GM18511 (cell line): ENCODE data around the gene DDAH2.

Experiments
- ATAC-seq: cut with Tn5 transposase; IDR thresholded peaks from one replicate; pipeline ENCODE4 v1.9.1; 2021; ENCODE audit warnings: mild to moderate bottlenecking, moderate library complexity; ENCODE audit not compliant: unreplicated experiment

DDAH2 gene

GRCh38 chr6:31733734-31734133 lies 4.6 kb upstream of the DDAH2 start:
- no peak for ATAC-seq

DNA sequence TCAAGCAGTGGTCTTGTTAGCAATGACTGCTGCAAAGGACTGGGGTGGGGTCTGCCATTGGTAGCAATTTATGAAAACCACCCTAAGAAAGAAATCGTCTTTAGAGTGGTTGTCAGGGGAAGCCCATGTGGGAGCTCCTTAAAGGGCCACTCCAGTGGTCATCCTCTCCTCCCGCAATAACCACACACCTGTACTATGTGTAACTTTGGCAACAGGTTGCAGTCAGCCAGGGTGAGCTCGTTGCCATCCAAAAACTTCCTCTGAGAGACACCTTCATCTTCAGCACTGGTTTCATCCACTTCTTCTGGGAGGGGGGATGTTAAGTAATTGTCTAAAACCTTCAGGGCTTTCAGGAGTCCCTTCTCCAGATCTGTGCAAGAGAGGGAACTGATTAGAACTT lies 2.9 kb upstream of the DDAH2 start:
- no peak for ATAC-seq

- ATAC-seq = no peak
Measured at GRCh38 chr6:31730631-31731086, 1.6 kb upstream of the DDAH2 start.

DNA sequence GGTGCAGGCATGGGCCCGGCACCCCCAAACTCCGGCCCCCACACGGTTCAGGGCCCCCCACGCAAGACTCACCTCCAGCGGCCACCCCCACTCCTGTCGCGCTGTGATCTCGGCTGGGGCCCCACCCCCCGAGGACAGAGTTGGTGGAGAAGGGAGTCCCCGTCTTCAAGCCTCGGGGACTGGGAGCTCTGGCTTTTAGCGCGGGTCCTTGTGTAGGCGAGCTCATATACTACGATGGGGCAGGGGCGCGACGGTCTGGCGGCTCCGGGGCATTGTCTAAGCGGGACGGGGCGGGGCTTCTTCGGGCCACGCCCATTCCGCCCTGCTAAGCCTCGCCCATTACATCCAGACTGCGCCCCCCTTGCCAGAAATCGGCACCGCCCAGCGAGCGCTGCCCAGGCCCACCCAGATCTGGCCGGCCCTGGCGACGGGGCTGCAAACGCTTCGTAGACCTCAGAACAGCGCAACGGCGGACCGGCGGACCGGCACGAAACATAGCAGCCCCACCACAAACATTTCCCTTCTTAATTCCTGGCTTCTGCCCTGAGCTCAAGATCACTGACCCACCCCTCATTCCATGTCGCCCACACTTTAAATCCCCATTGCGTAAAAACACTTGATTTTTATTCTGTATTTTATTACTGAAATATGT lies 1.0 kb upstream of the DDAH2 start:
- peak; percentile 47 for ATAC-seq

DNA sequence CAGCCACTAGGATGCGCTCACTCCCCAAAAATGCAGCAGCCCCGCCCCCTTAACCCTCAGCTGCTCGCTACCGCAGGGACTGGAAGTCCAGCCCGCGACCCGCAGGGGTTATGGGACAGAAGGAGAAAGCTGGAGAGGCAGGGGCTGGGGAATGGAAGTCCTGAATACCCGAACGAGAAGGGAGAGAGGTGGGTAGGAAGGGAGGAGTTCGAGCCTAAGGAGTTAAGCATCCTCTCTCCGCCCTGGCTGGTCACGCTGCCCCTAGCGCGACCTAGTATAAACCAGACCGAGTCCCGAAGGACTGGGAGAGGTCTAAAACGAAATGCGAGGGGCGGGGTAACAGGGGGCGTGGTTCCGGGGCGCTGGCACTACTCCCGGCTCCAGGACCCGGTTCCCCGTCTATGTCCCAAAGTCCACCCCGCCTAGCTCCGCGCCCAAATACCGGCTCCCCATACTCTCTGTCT lies 448 bp upstream of the DDAH2 start:
- ATAC-seq = peak; percentile 63

DNA sequence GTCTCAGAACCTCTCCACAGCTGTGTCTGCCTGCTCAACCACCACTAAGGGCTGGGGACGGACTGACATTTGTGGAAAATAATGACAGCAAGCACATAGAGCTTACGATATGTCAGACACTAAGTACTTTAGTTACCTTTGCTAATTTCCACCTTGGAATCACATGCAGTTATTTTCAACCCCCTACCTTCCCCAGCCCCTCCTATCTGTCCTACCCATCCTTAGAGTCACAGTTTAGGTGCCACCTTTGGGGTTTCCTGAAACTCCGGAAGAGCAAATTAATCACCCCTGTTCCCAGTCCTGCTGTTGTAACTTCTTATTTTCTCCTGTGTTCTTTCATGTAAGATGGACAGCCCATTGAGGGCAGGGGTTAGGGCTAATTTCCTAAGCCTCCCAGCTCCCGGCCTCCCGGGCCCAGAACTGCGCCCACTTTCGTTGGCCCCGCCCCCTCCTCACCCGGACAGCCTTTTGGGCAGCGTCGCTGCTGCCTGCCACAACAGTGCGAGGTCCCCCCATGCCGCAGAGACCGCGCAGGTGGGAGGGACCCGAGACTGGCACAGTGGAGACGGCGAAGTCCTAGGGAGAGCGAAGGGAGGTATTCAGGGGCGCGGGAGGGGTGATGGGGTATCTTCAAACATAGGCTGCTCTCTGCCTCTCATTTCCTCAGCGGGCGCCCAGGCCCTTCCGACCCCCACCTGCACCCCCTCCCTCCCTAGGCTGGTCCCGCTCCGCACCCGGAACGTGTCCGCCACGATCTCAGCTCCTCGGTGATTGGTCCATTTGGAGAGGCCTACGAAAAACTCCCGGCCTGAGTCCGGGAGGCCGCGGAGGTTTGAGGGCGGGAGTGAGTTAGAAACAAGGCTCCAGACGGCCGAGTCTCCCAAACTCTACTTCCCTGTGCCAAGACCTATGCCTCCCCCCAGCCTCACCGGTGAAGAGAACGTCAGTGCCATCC lies 1.1 kb downstream of the DDAH2 start:
- peak; percentile 2 for ATAC-seq

DNA sequence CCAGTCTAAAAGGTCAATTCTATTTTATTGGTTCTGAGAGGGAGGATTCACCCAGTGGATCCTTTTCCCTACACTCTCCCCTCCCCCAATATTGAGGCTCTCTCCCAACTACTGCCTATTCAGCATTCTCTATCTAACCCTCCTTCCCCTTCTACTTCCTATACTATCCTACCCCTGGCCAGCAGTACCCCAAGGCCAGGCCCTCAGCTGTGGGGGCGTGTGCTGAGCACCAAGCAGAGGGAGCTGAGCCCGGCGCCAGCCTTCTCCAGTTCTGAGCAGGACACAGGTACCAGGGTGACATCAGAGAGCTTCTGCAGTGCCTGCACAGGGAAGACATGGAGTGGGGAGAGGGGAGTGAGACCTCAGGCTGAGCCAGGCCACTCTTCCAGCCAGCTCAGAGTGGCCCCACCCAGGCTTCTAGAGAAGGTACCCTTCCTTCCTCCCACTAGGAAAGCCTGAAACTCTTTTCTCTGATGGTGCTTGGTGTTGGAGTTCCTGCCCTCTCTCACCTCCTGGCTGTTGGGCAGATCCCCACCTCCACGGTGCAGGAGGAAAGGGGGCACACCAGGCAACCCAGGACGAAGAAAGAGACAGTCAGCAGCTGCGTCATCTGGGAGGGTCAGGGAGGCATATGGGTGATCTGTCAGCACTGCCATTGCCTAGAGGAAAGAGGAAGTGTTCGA lies 1.9 kb downstream of the DDAH2 start:
- peak; percentile 64 for ATAC-seq

DNA sequence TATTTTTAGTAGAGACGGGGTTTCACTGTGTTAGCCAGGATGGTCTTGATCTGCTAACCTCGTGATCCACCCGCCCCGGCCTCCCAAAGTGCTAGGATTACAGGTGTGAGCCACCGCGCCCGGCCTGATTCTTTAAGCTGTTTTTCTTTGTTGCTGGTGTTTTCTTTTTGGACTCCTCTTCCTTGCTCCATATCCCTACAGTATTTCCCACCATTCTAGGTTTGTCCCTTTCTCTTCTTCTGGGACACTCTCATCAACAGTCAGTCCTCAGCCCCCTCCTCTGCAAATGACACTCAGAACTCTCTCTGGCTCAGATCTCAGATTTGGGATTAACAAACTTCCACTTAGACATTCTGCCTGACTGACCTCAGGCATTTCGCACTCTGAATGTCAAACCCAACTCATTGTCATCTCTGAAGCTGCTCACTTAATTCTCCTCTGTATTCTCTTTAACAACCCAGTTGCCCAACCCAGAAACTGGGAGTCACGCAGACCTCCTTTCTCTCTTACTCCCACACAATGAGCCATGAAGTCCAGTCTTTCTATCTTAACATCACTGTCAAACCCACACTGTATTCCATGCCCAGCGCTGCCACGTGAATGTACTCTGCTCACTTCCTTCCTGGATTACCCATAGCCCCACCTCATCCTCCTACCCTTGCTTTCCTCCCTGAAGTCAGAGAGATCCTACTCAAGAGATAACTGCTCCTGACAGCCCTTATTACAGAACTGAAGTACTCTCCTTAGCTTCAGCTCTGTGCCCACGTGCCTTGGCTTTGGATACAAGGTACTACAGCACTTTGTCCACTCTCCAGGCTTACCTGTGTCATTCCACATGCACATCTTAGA lies 3.4 kb downstream of the DDAH2 start:
- ATAC-seq = no peak

GRCh38 chr6:31723980-31724691 lies 5.0 kb downstream of the DDAH2 start:
- ATAC-seq = no peak

- ATAC-seq = no peak
Measured at GRCh38 chr6:31723245-31723979, 5.7 kb downstream of the DDAH2 start, which contains the start of gene MPIG6B. Gene MPIG6B (plus strand): TSS chr6:31723373. CDS start chr6:31723384, 11 bp downstream.

GRCh38 chr6:31722173-31722572 lies 6.9 kb downstream of the DDAH2 start:
- no peak for ATAC-seq

DNA sequence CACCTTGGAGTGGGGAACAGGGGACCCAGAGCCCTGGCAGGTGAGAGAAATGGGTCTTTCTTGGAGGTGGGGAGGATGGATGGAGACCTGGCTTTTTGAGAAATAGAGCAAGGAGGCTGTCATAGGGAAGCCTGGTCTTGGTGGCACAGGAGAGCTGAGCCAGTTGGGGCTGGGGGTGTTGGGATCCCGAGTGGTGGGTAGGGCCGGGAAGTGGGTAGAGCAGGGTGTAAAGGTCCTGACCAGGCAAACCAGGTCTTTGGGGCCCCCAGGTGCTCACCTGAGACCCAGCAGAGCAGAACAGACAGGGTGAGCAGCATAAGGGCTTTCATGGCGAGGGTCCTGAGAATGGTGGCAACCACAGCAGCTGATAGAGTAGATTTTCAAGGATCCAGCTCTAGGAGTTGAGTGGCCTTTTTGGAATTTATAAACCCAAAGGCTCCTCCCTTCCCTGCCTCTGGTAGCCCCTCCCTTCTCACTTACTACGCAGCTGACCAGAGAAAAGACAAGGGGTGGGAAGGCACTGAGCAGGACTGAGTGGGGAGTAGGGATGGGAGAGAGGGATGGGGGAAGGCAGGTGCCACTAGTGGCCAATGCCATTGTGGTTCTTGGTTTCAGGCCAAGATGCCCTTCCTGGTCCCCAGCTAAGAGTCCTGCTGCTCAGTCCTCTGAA lies 7.6 kb downstream of the DDAH2 start, which contains the start of gene LY6G6C:
TSS of gene LY6G6C (minus strand) at position 396 of the 670 bp plus-strand sequence. CDS start at position 329, 67 bp downstream.
- no peak for ATAC-seq

- no peak for ATAC-seq
Measured at GRCh38 chr6:31720196-31720770, 8.8 kb downstream of the DDAH2 start.

DNA sequence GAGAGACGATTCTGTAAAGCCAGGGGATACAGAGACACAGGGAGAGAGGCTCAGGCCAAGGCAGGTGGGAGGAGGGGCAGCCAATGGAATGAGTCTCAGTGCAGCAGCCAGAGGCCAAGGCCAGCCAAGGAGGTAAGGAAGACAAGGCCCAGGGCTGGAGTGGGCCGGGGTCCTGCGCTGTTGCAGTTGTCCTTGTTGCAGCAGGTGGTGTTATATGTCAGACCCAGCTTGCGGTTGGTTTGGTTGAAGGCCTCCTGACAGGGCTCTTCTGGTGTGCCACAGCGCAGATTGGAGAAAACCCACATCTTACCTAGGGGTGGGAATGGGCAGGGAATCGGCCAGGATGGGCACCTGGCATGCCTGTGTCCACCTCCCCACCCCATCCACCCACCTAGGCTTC lies 10.1 kb downstream of the DDAH2 start:
- ATAC-seq = no peak

DNA sequence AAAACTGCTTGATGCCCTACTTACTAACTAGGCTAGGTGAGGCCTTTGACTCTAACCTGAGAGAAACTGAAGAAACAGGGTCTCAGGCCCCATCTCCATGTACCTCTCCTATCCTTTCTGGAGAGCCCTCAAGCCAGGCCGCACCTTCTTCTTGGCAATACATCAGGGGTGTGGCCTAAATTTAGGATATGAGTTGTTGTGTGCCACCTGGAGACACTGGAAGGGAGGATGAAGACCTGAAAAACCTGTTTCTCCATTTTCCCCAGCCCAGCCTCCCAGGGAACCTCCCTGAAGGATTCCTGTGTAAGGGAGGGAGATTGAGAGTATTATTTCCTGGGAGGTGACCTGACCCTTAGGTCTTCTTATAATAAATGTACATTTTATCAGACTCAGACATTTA lies 10.8 kb downstream of the DDAH2 start:
- no peak for ATAC-seq

- no peak for ATAC-seq
Measured at GRCh38 chr6:31717499-31718222, 11.4 kb downstream of the DDAH2 start.
